WERI-Rb-1 (cell line): ENCODE data around the gene RIPOR3.

Source experiments
- DNase-seq: peaks from one replicate; pipeline ENCODE4 v3.0.0-alpha.2; 2020
- H3K27ac ChIP-seq: fragments of 250-450 bp; sonication (Bioruptor Pico); 2 replicates; pipeline ENCODE4 v1.5.1; 2020; ENCODE audit warnings: mild to moderate bottlenecking, moderate library complexity
- H3K27me3 ChIP-seq: fragments of 250-450 bp; sonication (Bioruptor Pico); 2 replicates; pipeline ENCODE4 v1.5.1; 2021; ENCODE audit warnings: mild to moderate bottlenecking, low read depth, moderate library complexity; ENCODE audit not compliant: insufficient read depth, severe bottlenecking
- H3K36me3 ChIP-seq: fragments of 250-450 bp; sonication (Bioruptor Pico); 2 replicates; pipeline ENCODE4 v1.5.1; 2020; ENCODE audit warnings: mild to moderate bottlenecking, moderate library complexity
- H3K4me3 ChIP-seq: 2 replicates; pipeline ENCODE4 v1.5.1; 2011; ENCODE audit warnings: low read depth, mild to moderate bottlenecking, control low read depth, low read length
- H3K9me3 ChIP-seq: fragments of 250-450 bp; sonication (Bioruptor Pico); 2 replicates; pipeline ENCODE4 v1.5.1; 2021; ENCODE audit warnings: mild to moderate bottlenecking, moderate library complexity; ENCODE audit not compliant: severe bottlenecking
- TF ChIP-seq, protein P1 (sequence below): IDR thresholded peaks from 2 replicates; pipeline ENCODE4 v1.5.1; 2011; ENCODE audit warnings: low read depth, mild to moderate bottlenecking, control low read depth, inconsistent platforms, low read length

Gene RIPOR3

GRCh38 chr20:50692552-50692933, 1.2 kb upstream of the RIPOR3 start:
- Histone ChIP-seq H3K9me3 (no peaks in the 10 kb centered on the region), H3K27me3 (no peaks in the 10 kb centered on the region), H3K36me3 (no peaks in the 10 kb centered on the region), H3K4me3 (no peak overlapping the region), H3K27ac (no peak overlapping the region)
- DNase-seq, result no peak
- TF ChIP-seq, protein P1, sequence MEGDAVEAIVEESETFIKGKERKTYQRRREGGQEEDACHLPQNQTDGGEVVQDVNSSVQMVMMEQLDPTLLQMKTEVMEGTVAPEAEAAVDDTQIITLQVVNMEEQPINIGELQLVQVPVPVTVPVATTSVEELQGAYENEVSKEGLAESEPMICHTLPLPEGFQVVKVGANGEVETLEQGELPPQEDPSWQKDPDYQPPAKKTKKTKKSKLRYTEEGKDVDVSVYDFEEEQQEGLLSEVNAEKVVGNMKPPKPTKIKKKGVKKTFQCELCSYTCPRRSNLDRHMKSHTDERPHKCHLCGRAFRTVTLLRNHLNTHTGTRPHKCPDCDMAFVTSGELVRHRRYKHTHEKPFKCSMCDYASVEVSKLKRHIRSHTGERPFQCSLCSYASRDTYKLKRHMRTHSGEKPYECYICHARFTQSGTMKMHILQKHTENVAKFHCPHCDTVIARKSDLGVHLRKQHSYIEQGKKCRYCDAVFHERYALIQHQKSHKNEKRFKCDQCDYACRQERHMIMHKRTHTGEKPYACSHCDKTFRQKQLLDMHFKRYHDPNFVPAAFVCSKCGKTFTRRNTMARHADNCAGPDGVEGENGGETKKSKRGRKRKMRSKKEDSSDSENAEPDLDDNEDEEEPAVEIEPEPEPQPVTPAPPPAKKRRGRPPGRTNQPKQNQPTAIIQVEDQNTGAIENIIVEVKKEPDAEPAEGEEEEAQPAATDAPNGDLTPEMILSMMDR, result no peak

- no peak overlapping the region for H3K27ac ChIP-seq
- TF ChIP-seq, protein P1, result no peak
These were observed 520 bp upstream of the RIPOR3 start for GRCh38 chr20:50691573-50692551.

GRCh38 chr20:50689864-50690649, 1.3 kb downstream of the RIPOR3 start:
- Histone ChIP-seq H3K4me3 (peak overlapping the region; percentile 7; the same call in 1 of the 2 replicates), H3K36me3 (no peaks in the 10 kb centered on the region), H3K27ac (no peak overlapping the region), H3K9me3 (no peaks in the 10 kb centered on the region), H3K27me3 (no peaks in the 10 kb centered on the region)
- TF ChIP-seq, protein P1, result no peak
- DNase-seq, result no peak

More at GRCh38 chr20:50691573-50692551, 520 bp upstream of the RIPOR3 start:
- DNase-seq, result no peak
- Histone ChIP-seq H3K9me3 (no peaks in the 10 kb centered on the region), H3K4me3 (no peak overlapping the region), H3K27me3 (no peaks in the 10 kb centered on the region), H3K36me3 (no peaks in the 10 kb centered on the region)

- Histone ChIP-seq H3K27me3 (no peaks in the 10 kb centered on the region), H3K9me3 (no peaks in the 10 kb centered on the region), H3K4me3 (no peak overlapping the region), H3K27ac (no peak overlapping the region), H3K36me3 (no peaks in the 10 kb centered on the region)
- no peak for DNase-seq
- TF ChIP-seq, protein P1, result no peak
These were observed 2.9 kb downstream of the RIPOR3 start for GRCh38 chr20:50688256-50688975.

- no peak for DNase-seq
These were observed 4.5 kb downstream of the RIPOR3 start for GRCh38 chr20:50686821-50687220.

More at GRCh38 chr20:50686821-50687220, 4.5 kb downstream of the RIPOR3 start:
- Histone ChIP-seq H3K4me3 (no peak overlapping the region), H3K27ac (no peak overlapping the region), H3K9me3 (no peaks in the 10 kb centered on the region), H3K27me3 (no peaks in the 10 kb centered on the region), H3K36me3 (no peaks in the 10 kb centered on the region)
- TF ChIP-seq, protein P1, result no peak
